Epithelial cell of proximal tubule (primary cell): ENCODE measurements around the gene GPR153. TPM values are rescaled to one million over a fixed set of nuclear protein-coding genes. Genes with fewer than 3 reads are reported as not detected.

Experiments used
- DNase-seq: peaks from one replicate; pipeline ENCODE4 v3.0.0-alpha.2; 2011; ENCODE audit warnings: low read depth
- H3K4me3 ChIP-seq: 2 replicates; pipeline ENCODE4 v1.5.1; 2011; ENCODE audit warnings: low read depth, mild to moderate bottlenecking, low read length
- total RNA-seq: library from RNA; depleted of rRNA; stranded (reverse); fragments of >200 nt; gene quantifications from 2 replicates; pipeline ENCODE4 v1.2.3, GENCODE V29; 2015
- TF ChIP-seq, protein P1 (sequence below): conservative IDR thresholded peaks from 2 replicates; pipeline ENCODE4 v1.5.1; 2012; ENCODE audit warnings: low read depth, mild to moderate bottlenecking, low read length

The GPR153 gene
- total RNA-seq, 1 donor from 2014 or later: 6.4 TPM

DNA sequence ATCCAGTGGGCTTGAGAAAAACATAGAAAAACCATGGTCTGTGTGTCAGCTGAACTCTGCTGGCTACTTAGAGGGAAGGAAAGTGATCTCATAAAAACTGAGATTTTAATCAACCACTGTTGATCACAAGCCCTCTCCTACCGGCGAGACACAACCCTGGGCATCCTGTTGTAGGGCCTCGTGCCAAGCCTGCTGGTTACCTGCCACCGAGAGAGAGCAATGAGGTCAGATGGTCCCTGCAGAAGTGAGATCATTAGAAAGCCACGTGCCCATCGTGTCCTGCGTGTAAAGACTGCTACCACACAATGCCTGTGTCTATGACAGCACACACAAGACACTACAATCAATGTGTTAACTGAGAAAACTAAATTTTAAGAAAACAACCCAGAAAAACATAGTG lies 41.7 kb upstream of the GPR153 start:
- H3K4me3 ChIP-seq: no peak overlapping the region
- TF ChIP-seq, protein P1, sequence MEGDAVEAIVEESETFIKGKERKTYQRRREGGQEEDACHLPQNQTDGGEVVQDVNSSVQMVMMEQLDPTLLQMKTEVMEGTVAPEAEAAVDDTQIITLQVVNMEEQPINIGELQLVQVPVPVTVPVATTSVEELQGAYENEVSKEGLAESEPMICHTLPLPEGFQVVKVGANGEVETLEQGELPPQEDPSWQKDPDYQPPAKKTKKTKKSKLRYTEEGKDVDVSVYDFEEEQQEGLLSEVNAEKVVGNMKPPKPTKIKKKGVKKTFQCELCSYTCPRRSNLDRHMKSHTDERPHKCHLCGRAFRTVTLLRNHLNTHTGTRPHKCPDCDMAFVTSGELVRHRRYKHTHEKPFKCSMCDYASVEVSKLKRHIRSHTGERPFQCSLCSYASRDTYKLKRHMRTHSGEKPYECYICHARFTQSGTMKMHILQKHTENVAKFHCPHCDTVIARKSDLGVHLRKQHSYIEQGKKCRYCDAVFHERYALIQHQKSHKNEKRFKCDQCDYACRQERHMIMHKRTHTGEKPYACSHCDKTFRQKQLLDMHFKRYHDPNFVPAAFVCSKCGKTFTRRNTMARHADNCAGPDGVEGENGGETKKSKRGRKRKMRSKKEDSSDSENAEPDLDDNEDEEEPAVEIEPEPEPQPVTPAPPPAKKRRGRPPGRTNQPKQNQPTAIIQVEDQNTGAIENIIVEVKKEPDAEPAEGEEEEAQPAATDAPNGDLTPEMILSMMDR: no peak
- DNase-seq: no peak

DNA sequence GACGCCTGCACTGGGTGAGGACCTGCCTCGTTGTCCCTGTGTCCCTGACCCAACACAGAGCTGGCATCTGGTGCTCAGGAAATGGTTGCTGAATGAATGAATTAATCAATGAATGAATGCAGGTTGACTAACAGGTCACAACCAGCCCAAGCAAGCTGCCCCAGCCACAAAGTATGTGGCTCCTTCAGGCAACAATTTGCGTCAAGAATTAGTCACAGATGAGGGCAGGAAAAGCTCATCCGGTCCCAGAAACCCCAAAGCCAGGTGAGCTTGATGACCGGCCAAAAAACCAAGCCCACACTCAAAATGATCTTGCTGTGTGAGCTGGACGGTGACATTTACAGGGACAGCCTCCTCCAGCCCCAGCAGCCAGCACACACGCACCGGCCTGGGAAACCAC lies 40.6 kb upstream of the GPR153 start:
- no peak overlapping the region for H3K4me3 ChIP-seq
- DNase-seq: no peak
- TF ChIP-seq, protein P1: no peak

GRCh38 chr1:6300342-6301048 lies 39.6 kb upstream of the GPR153 start:
- DNase-seq: no peak
- H3K4me3 ChIP-seq: no peak overlapping the region
- TF ChIP-seq, protein P1: peak; percentile 10

DNA sequence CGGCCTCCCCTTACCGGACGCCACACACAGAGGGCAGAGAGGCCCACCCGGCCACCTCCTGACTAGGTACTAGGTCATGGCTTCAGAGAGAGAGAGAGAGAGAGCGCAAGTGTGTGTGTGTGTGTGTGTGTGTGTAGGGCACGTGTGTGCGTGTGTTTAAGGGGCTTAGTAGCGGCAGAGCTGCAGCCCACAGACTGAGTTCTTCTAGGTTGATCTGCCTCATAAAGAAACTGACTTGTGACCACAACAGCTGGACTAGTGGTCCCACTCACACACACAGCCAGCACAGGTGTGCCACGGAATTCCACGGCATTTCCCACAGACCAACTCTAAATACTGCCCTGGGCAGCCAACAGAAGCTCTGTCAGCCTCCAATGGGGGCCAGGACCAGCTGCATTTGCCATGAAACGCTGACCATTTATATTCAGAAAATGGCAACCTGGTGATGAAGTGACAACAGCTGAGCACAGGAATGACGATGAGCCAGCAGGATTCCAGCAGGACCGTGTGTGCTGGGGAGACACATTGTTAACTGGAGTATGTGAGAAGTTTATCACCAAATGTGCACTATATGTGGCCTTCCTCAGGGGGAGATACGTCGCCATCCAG lies 38.8 kb upstream of the GPR153 start:
- no peak overlapping the region for H3K4me3 ChIP-seq
- TF ChIP-seq, protein P1: no peak
- no peak for DNase-seq

DNA sequence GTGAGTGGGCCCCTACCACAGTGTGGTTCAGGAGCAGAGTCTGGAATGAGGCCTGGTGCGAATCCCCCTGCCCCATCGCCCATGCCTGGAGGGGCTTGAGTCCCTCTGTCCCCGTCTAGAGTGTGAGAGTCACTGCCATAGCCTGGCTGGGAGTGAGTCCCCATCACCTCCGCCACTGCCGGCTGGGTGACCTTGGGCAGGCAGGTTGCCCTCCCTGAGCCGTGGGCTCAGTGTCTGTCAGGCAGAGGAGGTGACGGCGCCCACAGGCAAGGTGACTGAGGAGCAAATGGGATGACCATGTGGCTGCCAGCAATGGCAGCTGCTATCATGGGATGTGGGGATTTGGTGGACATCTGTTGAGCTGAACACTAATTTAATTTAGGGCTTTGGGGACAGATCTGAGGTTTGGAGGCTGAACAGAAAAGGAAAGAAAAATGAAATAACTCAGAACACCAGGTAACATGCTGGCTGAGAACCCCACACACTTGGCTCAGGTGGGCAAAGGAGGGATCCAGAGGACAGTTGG lies 38.1 kb upstream of the GPR153 start:
- DNase-seq: no peak
- TF ChIP-seq, protein P1: no peak
- no peak overlapping the region for H3K4me3 ChIP-seq

DNA sequence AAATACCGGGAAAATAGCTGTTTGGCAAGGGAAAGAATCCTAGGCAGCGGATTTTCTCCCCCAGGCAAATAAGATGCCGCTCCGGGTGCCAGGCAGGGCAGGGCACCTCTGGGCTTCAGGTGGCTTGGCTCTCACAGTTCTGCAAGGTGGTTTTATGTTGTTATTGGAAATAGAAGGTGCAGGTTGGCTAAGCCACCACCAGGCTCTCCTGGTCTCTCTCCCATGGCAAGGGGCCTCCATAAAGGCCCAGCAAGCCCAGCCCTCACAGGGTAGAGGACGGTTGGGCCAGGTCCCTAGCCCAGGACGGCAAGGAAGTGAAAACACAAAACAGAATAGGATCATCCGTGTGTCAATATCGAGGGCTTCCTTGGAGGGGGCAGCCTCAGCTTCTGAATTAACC lies 37.6 kb upstream of the GPR153 start:
- TF ChIP-seq, protein P1: no peak
- no peak for DNase-seq
- no peak overlapping the region for H3K4me3 ChIP-seq
